Transverse colon (tissue), 3 donors: Measurements from ENCODE around the gene MAN2C1.

Source experiments
- POLR2A ChIP-seq: fragments of 450-650 bp; IDR thresholded peaks from one replicate; pipeline ENCODE4 v1.6.1; 2016; ENCODE audit warnings: antibody characterized with exemption, mild to moderate bottlenecking, moderate library complexity
- TF ChIP-seq, protein P1 (sequence below), 5 experiments: fragments of 200-600 bp in 3 of 5; fragments of 450-650 bp in 2 of 5; sonication (generic) in 3 of 5; IDR thresholded peaks; 1 replicate in 2 of 5; 2 replicates in 3 of 5; pipeline ENCODE4 v1.5.1; 2016 to 2017; ENCODE audit warnings: antibody characterized with exemption in 5 of 5, inconsistent platforms in 3 of 5, mild to moderate bottlenecking in 2 of 5, moderate library complexity in 1 of 5

- TF ChIP-seq, protein P1, sequence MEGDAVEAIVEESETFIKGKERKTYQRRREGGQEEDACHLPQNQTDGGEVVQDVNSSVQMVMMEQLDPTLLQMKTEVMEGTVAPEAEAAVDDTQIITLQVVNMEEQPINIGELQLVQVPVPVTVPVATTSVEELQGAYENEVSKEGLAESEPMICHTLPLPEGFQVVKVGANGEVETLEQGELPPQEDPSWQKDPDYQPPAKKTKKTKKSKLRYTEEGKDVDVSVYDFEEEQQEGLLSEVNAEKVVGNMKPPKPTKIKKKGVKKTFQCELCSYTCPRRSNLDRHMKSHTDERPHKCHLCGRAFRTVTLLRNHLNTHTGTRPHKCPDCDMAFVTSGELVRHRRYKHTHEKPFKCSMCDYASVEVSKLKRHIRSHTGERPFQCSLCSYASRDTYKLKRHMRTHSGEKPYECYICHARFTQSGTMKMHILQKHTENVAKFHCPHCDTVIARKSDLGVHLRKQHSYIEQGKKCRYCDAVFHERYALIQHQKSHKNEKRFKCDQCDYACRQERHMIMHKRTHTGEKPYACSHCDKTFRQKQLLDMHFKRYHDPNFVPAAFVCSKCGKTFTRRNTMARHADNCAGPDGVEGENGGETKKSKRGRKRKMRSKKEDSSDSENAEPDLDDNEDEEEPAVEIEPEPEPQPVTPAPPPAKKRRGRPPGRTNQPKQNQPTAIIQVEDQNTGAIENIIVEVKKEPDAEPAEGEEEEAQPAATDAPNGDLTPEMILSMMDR (IDR thresholded peaks at IDR 0.05) = no peak
- TF ChIP-seq POLR2A = no peak
Observed at GRCh38 chr15:75356517-75356916, 11.9 kb downstream of the MAN2C1 start.
